K562 (cell line): ENCODE data around the gene UQCRC1.

Experiments used
- CREBBP ChIP-seq: IDR thresholded peaks from one replicate; pipeline ENCODE4 v1.6.1; 2012; ENCODE audit warnings: low read depth, mild to moderate bottlenecking, control low read depth, inconsistent platforms, low read length
- CTCF ChIP-seq, 3 experiments: IDR thresholded peaks in 2 of 3; conservative IDR thresholded peaks in 1 of 3; 2 replicates each; pipeline ENCODE4 v1.5.1; 2011 to 2012; ENCODE audit warnings: low read length in 3 of 3, mild to moderate bottlenecking in 3 of 3, control low read depth in 2 of 3, improper control_type of control experiment in 1 of 3, inconsistent platforms in 1 of 3, low read depth in 1 of 3, mixed read lengths in 1 of 3, moderate library complexity in 1 of 3; ENCODE audit not compliant: insufficient read depth in 2 of 3
- IRF2 ChIP-seq: sonication (generic); formaldehyde crosslinking; IDR thresholded peaks from 2 replicates; pipeline ENCODE4 v1.8.1; 2022; ENCODE audit warnings: mild to moderate bottlenecking, missing genetic modification reagents
- MAX ChIP-seq: sonication (generic); formaldehyde crosslinking; IDR thresholded peaks from 2 replicates; pipeline ENCODE4 v1.9.0; 2022; ENCODE audit warnings: mild to moderate bottlenecking, missing genetic modification reagents
- PBX2 ChIP-seq, 2 experiments: IDR thresholded peaks in 1 of 2; conservative IDR thresholded peaks in 1 of 2; 2 replicates each; pipeline ENCODE4 v1.6.1; 2016; ENCODE audit warnings: low read depth in 2 of 2, mild to moderate bottlenecking in 1 of 2, missing compliant biosample characterization in 1 of 2, missing genetic modification characterization in 1 of 2, moderate library complexity in 1 of 2
- POLR2A ChIP-seq: fragments of 450-650 bp; conservative IDR thresholded peaks from 2 replicates; pipeline ENCODE4 v1.6.1; 2016
- PTRF ChIP-seq: fragments of 450-650 bp; IDR thresholded peaks from 2 replicates; pipeline ENCODE4 v1.6.1; 2016; ENCODE audit warnings: mild to moderate bottlenecking, missing genetic modification characterization, missing compliant biosample characterization
- RFX5 ChIP-seq: IDR thresholded peaks from 2 replicates; pipeline ENCODE4 v1.6.1; 2011; ENCODE audit warnings: low read depth, mild to moderate bottlenecking, improper control_type of control experiment, low read length
- SUPT5H ChIP-seq: fragments of 450-650 bp; IDR thresholded peaks from 2 replicates; pipeline ENCODE4 v1.6.1; 2016
- TEAD2 ChIP-seq: fragments of 450-650 bp; IDR thresholded peaks from 2 replicates; pipeline ENCODE4 v1.6.1; 2016; ENCODE audit warnings: missing genetic modification characterization, control low read depth, missing compliant biosample characterization
- TEAD4 ChIP-seq, 2 experiments: sonication (generic) in 1 of 2; formaldehyde crosslinking in 1 of 2; IDR thresholded peaks; 2 replicates each; pipeline versions ENCODE4 v1.6.1 to v1.8.0; 2012 to 2022; ENCODE audit warnings: borderline replicate concordance in 1 of 2, inconsistent platforms in 1 of 2, low read length in 1 of 2, mild to moderate bottlenecking in 1 of 2, missing genetic modification reagents in 1 of 2
- THAP7 ChIP-seq: fragments of 250-450 bp; sonication (Bioruptor Pico); IDR thresholded peaks from 2 replicates; pipeline ENCODE4 v1.5.0; 2021
- ZC3H4 ChIP-seq: sonication (generic); formaldehyde crosslinking; IDR thresholded peaks from 2 replicates; pipeline ENCODE4 v1.9.0; 2021; ENCODE audit warnings: missing genetic modification reagents, borderline replicate concordance
- ZHX1 ChIP-seq: fragments of 150-350 bp; conservative IDR thresholded peaks from 2 replicates; pipeline ENCODE4 v1.6.1; 2014; ENCODE audit warnings: low read length

GRCh38 chr3:48581621-48582481 lies 27.6 kb downstream of the UQCRC1 start:
- TF ChIP-seq CREBBP (no peak), IRF2 (CRISPR knock-in tag) (no peak), TEAD4 (IDR thresholded peaks at IDR 0.05; ENCODE audit: low read length) (no peak), TEAD4 (CRISPR knock-in tag; IDR thresholded peaks at IDR 0.05; ENCODE audit: borderline replicate concordance) (no peak), CTCF (IDR thresholded peaks at IDR 0.05 in 2 of 3, conservative IDR thresholded peaks at IDR 0.05 in 1 of 3; ENCODE audit: insufficient read depth in 2 of 3, low read depth in 1 of 3, low read length in 3 of 3) (peak in 2 of 3 experiments; percentile 19 to 47; a peak in 4 of 6 replicates), TEAD2 (tag) (no peak), PTRF (tag) (no peak), THAP7 (CRISPR knock-in tag) (no peak), MAX (CRISPR knock-in tag) (no peak), SUPT5H (no peak), ZHX1 (no peak), RFX5 (no peak), ZC3H4 (CRISPR knock-in tag) (no peak), POLR2A (no peak), PBX2 (CRISPR knock-in tag; IDR thresholded peaks at IDR 0.05; ENCODE audit: low read depth) (no peak), PBX2 (tag; conservative IDR thresholded peaks at IDR 0.05; ENCODE audit: low read depth) (no peak)
